HUES6 (cell line): ENCODE data around the gene ENKD1.

Experiments used
- H3K27ac ChIP-seq: 2 replicates; pipeline ENCODE4 v1.7.0; 2013; ENCODE audit warnings: low read depth, mild to moderate bottlenecking, low read length, inconsistent platforms
- H3K27me3 ChIP-seq: 2 replicates; pipeline ENCODE4 v1.6.1; 2013; ENCODE audit warnings: low read length; ENCODE audit not compliant: control insufficient read depth, insufficient read depth
- H3K36me3 ChIP-seq: 2 replicates; pipeline ENCODE4 v1.6.1; 2013; ENCODE audit warnings: low read length; ENCODE audit not compliant: control insufficient read depth, insufficient read depth
- H3K4me1 ChIP-seq: 2 replicates; pipeline ENCODE4 v1.6.1; 2013; ENCODE audit warnings: low read length; ENCODE audit not compliant: control insufficient read depth, insufficient read depth
- H3K4me3 ChIP-seq: 2 replicates; pipeline ENCODE4 v1.5.1; 2013; ENCODE audit warnings: low read depth, low read length
- H3K9ac ChIP-seq: one replicate; pipeline ENCODE4 v1.6.1; 2013; ENCODE audit warnings: mild to moderate bottlenecking, low read length
- H3K9me3 ChIP-seq: 2 replicates; pipeline ENCODE4 v1.6.1; 2013; ENCODE audit warnings: low read depth, low read length; ENCODE audit not compliant: control insufficient read depth, insufficient read depth

The ENKD1 gene

GRCh38 chr16:67677712-67678111, 11.2 kb upstream of the ENKD1 start:
- H3K4me1 ChIP-seq: no peaks in the 10 kb centered on the region; the same call in 1 of the 2 replicates
- no peaks in the 10 kb centered on the region for H3K9me3 ChIP-seq
- H3K9ac ChIP-seq: peak overlapping the region; percentile 22
- H3K4me3 ChIP-seq: no peak overlapping the region
- H3K27ac ChIP-seq: peak overlapping the region; percentile 49; the same call in 1 of the 2 replicates
- peaks cover 16% of the 10 kb centered on the region; the same call in 1 of the 2 replicates for H3K36me3 ChIP-seq
- no peaks in the 10 kb centered on the region for H3K27me3 ChIP-seq

- no peak overlapping the region for H3K27ac ChIP-seq
- H3K9ac ChIP-seq: no peak overlapping the region
- H3K4me3 ChIP-seq: no peak overlapping the region
- peaks cover 16% of the 10 kb centered on the region; the same call in 1 of the 2 replicates for H3K36me3 ChIP-seq
- H3K27me3 ChIP-seq: no peaks in the 10 kb centered on the region
- H3K4me1 ChIP-seq: no peaks in the 10 kb centered on the region; the same call in 1 of the 2 replicates
- H3K9me3 ChIP-seq: no peaks in the 10 kb centered on the region
Observed at GRCh38 chr16:67676939-67677338, 10.4 kb upstream of the ENKD1 start.

GRCh38 chr16:67676516-67676915, 10.0 kb upstream of the ENKD1 start:
- H3K36me3 ChIP-seq: peaks cover 16% of the 10 kb centered on the region; the same call in 1 of the 2 replicates
- H3K4me3 ChIP-seq: no peak overlapping the region
- no peaks in the 10 kb centered on the region for H3K9me3 ChIP-seq
- H3K9ac ChIP-seq: no peak overlapping the region
- H3K4me1 ChIP-seq: no peaks in the 10 kb centered on the region; the same call in 1 of the 2 replicates
- no peak overlapping the region for H3K27ac ChIP-seq
- no peaks in the 10 kb centered on the region for H3K27me3 ChIP-seq

GRCh38 chr16:67675999-67676398, 9.4 kb upstream of the ENKD1 start:
- Histone ChIP-seq H3K36me3 (peaks cover 14% of the 10 kb centered on the region; the same call in 1 of the 2 replicates), H3K9ac (no peak overlapping the region), H3K27ac (no peak overlapping the region), H3K4me3 (no peak overlapping the region), H3K9me3 (no peaks in the 10 kb centered on the region), H3K4me1 (no peaks in the 10 kb centered on the region; the same call in 1 of the 2 replicates), H3K27me3 (no peaks in the 10 kb centered on the region)

GRCh38 chr16:67675579-67675935, 9.0 kb upstream of the ENKD1 start:
- Histone ChIP-seq H3K36me3 (peaks cover 11% of the 10 kb centered on the region; the same call in 1 of the 2 replicates), H3K27ac (no peak overlapping the region), H3K27me3 (no peaks in the 10 kb centered on the region), H3K9ac (no peak overlapping the region), H3K4me1 (no peaks in the 10 kb centered on the region; the same call in 1 of the 2 replicates), H3K4me3 (no peak overlapping the region), H3K9me3 (no peaks in the 10 kb centered on the region)

GRCh38 chr16:67674851-67675578, 8.5 kb upstream of the ENKD1 start:
- H3K9ac ChIP-seq: no peak overlapping the region
- no peaks in the 10 kb centered on the region for H3K27me3 ChIP-seq
- H3K4me3 ChIP-seq: no peak overlapping the region
- peaks cover 11% of the 10 kb centered on the region; the same call in 1 of the 2 replicates for H3K36me3 ChIP-seq
- no peaks in the 10 kb centered on the region; the same call in 1 of the 2 replicates for H3K4me1 ChIP-seq
- no peaks in the 10 kb centered on the region for H3K9me3 ChIP-seq
- H3K27ac ChIP-seq: no peak overlapping the region

GRCh38 chr16:67673712-67674580, 7.4 kb upstream of the ENKD1 start:
- peaks cover 11% of the 10 kb centered on the region; the same call in 1 of the 2 replicates for H3K36me3 ChIP-seq
- H3K27ac ChIP-seq: no peak overlapping the region; the same call in 1 of the 2 replicates
- no peaks in the 10 kb centered on the region for H3K9me3 ChIP-seq
- H3K9ac ChIP-seq: no peak overlapping the region
- no peak overlapping the region for H3K4me3 ChIP-seq
- H3K4me1 ChIP-seq: no peaks in the 10 kb centered on the region; the same call in 1 of the 2 replicates
- H3K27me3 ChIP-seq: no peaks in the 10 kb centered on the region

- peaks cover 11% of the 10 kb centered on the region; the same call in 1 of the 2 replicates for H3K36me3 ChIP-seq
- no peak overlapping the region for H3K9ac ChIP-seq
- H3K27ac ChIP-seq: no peak overlapping the region; the same call in 1 of the 2 replicates
- H3K4me3 ChIP-seq: no peak overlapping the region
- no peaks in the 10 kb centered on the region for H3K9me3 ChIP-seq
- peaks cover 3% of the 10 kb centered on the region; the same call in 1 of the 2 replicates for H3K4me1 ChIP-seq
- no peaks in the 10 kb centered on the region for H3K27me3 ChIP-seq
Observed at GRCh38 chr16:67672739-67673662, 6.5 kb upstream of the ENKD1 start.

- Histone ChIP-seq H3K9ac (no peak overlapping the region), H3K36me3 (peaks cover 11% of the 10 kb centered on the region; the same call in 1 of the 2 replicates), H3K27ac (no peak overlapping the region), H3K27me3 (no peaks in the 10 kb centered on the region), H3K4me3 (no peak overlapping the region), H3K9me3 (no peaks in the 10 kb centered on the region), H3K4me1 (peaks cover 9% of the 10 kb centered on the region)
Observed at GRCh38 chr16:67672306-67672705, 5.8 kb upstream of the ENKD1 start.

GRCh38 chr16:67669499-67670101, 3.0 kb upstream of the ENKD1 start:
- peaks cover 5% of the 10 kb centered on the region for H3K27me3 ChIP-seq
- H3K36me3 ChIP-seq: no peaks in the 10 kb centered on the region
- H3K4me3 ChIP-seq: no peak overlapping the region
- no peak overlapping the region for H3K9ac ChIP-seq
- peaks cover 16% of the 10 kb centered on the region for H3K4me1 ChIP-seq
- no peak overlapping the region for H3K27ac ChIP-seq
- no peaks in the 10 kb centered on the region for H3K9me3 ChIP-seq
